HepG2 (cell line): Measurements from ENCODE around the gene ARHGAP26. TPM values are rescaled to one million over a fixed set of nuclear protein-coding genes. Genes with fewer than 3 reads are reported as not detected.

Experiments used
- ATAC-seq: fragments of 200-7000 bp; cut with Tn5 transposase; 3 replicates; pipeline ENCODE4 v1.9.1; 2020; ENCODE audit warnings: mild to moderate bottlenecking, moderate library complexity
- BruUV-seq: library from RNA; stranded (reverse); fragments of 400-500 nt; replicated peaks from 2 replicates; lab custom pipeline; 2021; lab: Mats Ljungman, UMichigan
- CTCF ChIA-PET: fragments of 300-600 bp; formaldehyde crosslinking; extraction: SDS; loops from one replicate; lab custom pipeline; 2021; ENCODE audit warnings: low total read pairs, inconsistent platforms, low intra/inter-chr PET ratio; lab: Yijun Ruan, JAX
- POLR2A ChIA-PET: fragments of 350-600 bp; sonication (Branson Sonifier 250); formaldehyde crosslinking; loops from one replicate; lab custom pipeline; 2020; ENCODE audit warnings: antibody characterized with exemption, inconsistent platforms; lab: Yijun Ruan, JAX
- DNase-seq: peaks from one replicate; pipeline ENCODE4 v3.0.0-alpha.2; 2015; ENCODE audit warnings: low spot score
- FAIRE-seq: peaks from 3 replicates; lab custom pipeline; 2011; peaks lifted over from hg19 to GRCh38; lab: Jason Lieb, UNC
- H2AFZ ChIP-seq: one replicate; pipeline ENCODE4 v1.6.1; 2011; ENCODE audit warnings: low read length, inconsistent platforms
- H3K27ac ChIP-seq: fragments of 300-600 bp; 3 replicates; pipeline ENCODE4 v1.8.0; 2011; ENCODE audit warnings: mixed run types, mild to moderate bottlenecking, mixed read lengths, low read length, inconsistent platforms; ENCODE audit not compliant: insufficient read depth; ENCODE audit errors: extremely low read length
- H3K27me3 ChIP-seq, 2 experiments: fragments of 200-600 bp in 1 of 2; 2 replicates in 1 of 2; 3 replicates in 1 of 2; pipeline versions ENCODE4 v1.6.0 to v1.8.0; 2011; ENCODE audit warnings: low read length in 2 of 2, mild to moderate bottlenecking in 2 of 2, moderate library complexity in 2 of 2, inconsistent platforms in 1 of 2; ENCODE audit not compliant: insufficient read depth in 2 of 2, control insufficient read depth in 1 of 2
- H3K36me3 ChIP-seq, 2 experiments: fragments of 200-600 bp in 1 of 2; replicated peaks in 1 of 2; 2 replicates in 1 of 2; 3 replicates in 1 of 2; pipeline versions ENCODE4 v1.5.1 to v1.8.0; 2011; ENCODE audit warnings: low read length in 2 of 2, inconsistent platforms in 1 of 2; ENCODE audit not compliant: insufficient read depth in 2 of 2, control insufficient read depth in 1 of 2
- H3K4me1 ChIP-seq: 2 replicates; pipeline ENCODE4 v1.5.1; 2012; ENCODE audit warnings: low read length, inconsistent platforms; ENCODE audit not compliant: insufficient read depth
- H3K4me2 ChIP-seq: 2 replicates; pipeline ENCODE4 v1.6.0; 2011; ENCODE audit warnings: low read depth, low read length, inconsistent platforms
- H3K4me3 ChIP-seq, 3 experiments: fragments of 200-600 bp in 1 of 3; sonication (generic), shearing (Covaris generic) in 1 of 3; replicated peaks in 1 of 3; 2 replicates each; pipeline ENCODE4 v1.5.1; 2011 to 2016; ENCODE audit warnings: low read length in 3 of 3, inconsistent platforms in 2 of 3, low read depth in 2 of 3, mild to moderate bottlenecking in 2 of 3, control low read depth in 1 of 3, mixed read lengths in 1 of 3; ENCODE audit not compliant: insufficient read depth in 1 of 3
- H3K79me2 ChIP-seq: one replicate; pipeline ENCODE4 v1.6.1; 2011; ENCODE audit warnings: low read length, inconsistent platforms; ENCODE audit not compliant: insufficient read depth
- H3K9ac ChIP-seq: 2 replicates; pipeline ENCODE4 v1.6.0; 2011; ENCODE audit warnings: mild to moderate bottlenecking, low read depth, low read length, inconsistent platforms; ENCODE audit not compliant: insufficient read depth
- H3K9me3 ChIP-seq: 2 replicates; pipeline ENCODE4 v1.5.1; 2012; ENCODE audit warnings: mild to moderate bottlenecking, low read length
- H4K20me1 ChIP-seq: 2 replicates; pipeline ENCODE4 v1.6.0; 2011; ENCODE audit warnings: inconsistent platforms, mild to moderate bottlenecking, low read length, moderate library complexity; ENCODE audit not compliant: insufficient read depth
- BCLAF1 ChIP-seq: fragments of 450-650 bp; IDR thresholded peaks from 2 replicates; pipeline ENCODE4 v1.6.1; 2017; ENCODE audit warnings: mild to moderate bottlenecking
- KLF16 ChIP-seq, 2 experiments: sonication (generic) in 1 of 2; formaldehyde crosslinking in 1 of 2; IDR thresholded peaks; 2 replicates each; pipeline versions ENCODE4 v1.6.1 to v1.8.0; 2016 to 2023; ENCODE audit warnings: missing genetic modification reagents in 2 of 2, missing compliant biosample characterization in 1 of 2
- MTF1 ChIP-seq: sonication (generic); formaldehyde crosslinking; IDR thresholded peaks from 2 replicates; pipeline ENCODE4 v1.5.0; 2020; ENCODE audit warnings: missing genetic modification reagents
- POLR2AphosphoS5 ChIP-seq: IDR thresholded peaks from 2 replicates; pipeline ENCODE4 v1.6.1; 2012; ENCODE audit warnings: low read depth, low read length
- ZNF256 ChIP-seq: sonication (generic); formaldehyde crosslinking; conservative IDR thresholded peaks from 2 replicates; pipeline ENCODE4 v1.4.0; 2020; ENCODE audit warnings: missing genetic modification reagents
- ZNF552 ChIP-seq: sonication (generic); formaldehyde crosslinking; IDR thresholded peaks from 2 replicates; pipeline ENCODE4 v1.9.0; 2022; ENCODE audit warnings: missing genetic modification reagents, mild to moderate bottlenecking, borderline replicate concordance
- ZSCAN12 ChIP-seq: sonication (generic); formaldehyde crosslinking; IDR thresholded peaks from 2 replicates; pipeline ENCODE4 v1.9.0; 2021; ENCODE audit warnings: mild to moderate bottlenecking, missing genetic modification reagents
- WGBS: methylation state at CpG from one replicate; pipeline ENCODE4 v1.1.6; 2017; ENCODE audit warnings: low lambda C conversion rate; 5-methylcytosine and 5-hydroxymethylcytosine counted together
- in situ Hi-C: cut with HindIII; loops from 2 replicates; pipeline ENCODE4 v1.10.0; 2017; ENCODE audit warnings: low pct_unique_long_range_greater_than_20kb; ENCODE audit not compliant: extremely low pct_ligation_motif_present
- intact Hi-C: fragments of 100-400 bp; cut with micrococcal nuclease; formaldehyde crosslinking; loops from one replicate; pipeline ENCODE4 v1.10.0; 2022; ENCODE audit not compliant: unreplicated experiment
- polyA plus RNA-seq, 8 experiments: library from polyadenylated mRNA; depleted of rRNA in 3 of 8; stranded (reverse) in 7 of 8; unstranded in 1 of 8; fragments of >200 nt; fragmentation: Illumina TruSeq in 4 of 8; extraction: Trizol in 4 of 8; gene quantifications; 2 replicates each; pipeline versions ENCODE4 v1.2.1 to v1.2.3, GENCODE V29; 2011 to 2016; ENCODE audit warnings: low read depth in 4 of 8, missing spikeins in 1 of 8, mixed read lengths in 1 of 8; ENCODE audit not compliant: insufficient read depth in 1 of 8
- total RNA-seq, 5 experiments: library from RNA; depleted of rRNA; stranded (reverse); fragments of >200 nt; fragmentation: Illumina TruSeq; extraction: Trizol; gene quantifications; 2 replicates each; pipeline ENCODE4 v1.2.3, GENCODE V29; 2016; ENCODE audit warnings: low read depth in 1 of 5
- TF ChIP-seq, protein P1 (sequence below): IDR thresholded peaks from 2 replicates; pipeline ENCODE4 v1.6.1; 2016; ENCODE audit warnings: missing compliant biosample characterization, missing genetic modification reagents, borderline replicate concordance
- TF ChIP-seq, protein P2 (sequence below): sonication (generic); formaldehyde crosslinking; IDR thresholded peaks from 2 replicates; pipeline ENCODE4 v1.4.0; 2020; ENCODE audit warnings: missing genetic modification reagents, borderline replicate concordance

ARHGAP26 gene
- total and polyA plus RNA-seq, 2 of the 13 experiments (the other 11 are each of a cell fraction or from before 2014, with no cell fraction given), result 9.6 to 18.2 TPM

GRCh38 chr5:142749321-142749720 lies 20.9 kb upstream of the ARHGAP26 start:
- no peak overlapping the region for H3K4me2 ChIP-seq
- no peaks in the 10 kb centered on the region for H3K9me3 ChIP-seq
- no TSS peak for BruUV-seq
- peaks cover 32% of the 10 kb centered on the region for H3K4me1 ChIP-seq
- H3K27ac ChIP-seq, result no peak overlapping the region
- ChIA-PET CTCF (interaction anchor here (2.0 to 3.8 kb wide), 3 partner anchors 117 to 139 kb away, joined by 20 to 53 read pairs (median 30); no protein-coding TSS in a partner anchor), POLR2A (no interaction called here)
- no peaks in the 10 kb centered on the region for H4K20me1 ChIP-seq
- no peak for FAIRE-seq
- H2AFZ ChIP-seq, result no peak overlapping the region
- whole genome bisulfite sequencing, result 63% methylated on average over 3 of the region's 3 CpGs
- DNase-seq, result no peak
- H3K4me3 ChIP-seq, result no peak overlapping the region
- intact Hi-C loops, result no loop called here
- H3K9ac ChIP-seq, result no peak overlapping the region
- H3K36me3 ChIP-seq, result no peaks in the 10 kb centered on the region
- no peaks in the 10 kb centered on the region; a peak in 1 of 5 replicates for H3K27me3 ChIP-seq
- in situ Hi-C loops, result loop anchor here (5.0 kb wide), 1 partner anchor 133 kb away; no protein-coding TSS in a partner anchor
- H3K79me2 ChIP-seq, result no peaks in the 10 kb centered on the region
- TF ChIP-seq BCLAF1 (no peak), ZSCAN12 (CRISPR knock-in tag) (no peak), ZNF256 (no peak), KLF16 (CRISPR knock-in tag; IDR thresholded peaks at IDR 0.05) (no peak), ZNF552 (no peak), POLR2AphosphoS5 (no peak), MTF1 (CRISPR knock-in tag) (no peak)
- TF ChIP-seq, protein P1, sequence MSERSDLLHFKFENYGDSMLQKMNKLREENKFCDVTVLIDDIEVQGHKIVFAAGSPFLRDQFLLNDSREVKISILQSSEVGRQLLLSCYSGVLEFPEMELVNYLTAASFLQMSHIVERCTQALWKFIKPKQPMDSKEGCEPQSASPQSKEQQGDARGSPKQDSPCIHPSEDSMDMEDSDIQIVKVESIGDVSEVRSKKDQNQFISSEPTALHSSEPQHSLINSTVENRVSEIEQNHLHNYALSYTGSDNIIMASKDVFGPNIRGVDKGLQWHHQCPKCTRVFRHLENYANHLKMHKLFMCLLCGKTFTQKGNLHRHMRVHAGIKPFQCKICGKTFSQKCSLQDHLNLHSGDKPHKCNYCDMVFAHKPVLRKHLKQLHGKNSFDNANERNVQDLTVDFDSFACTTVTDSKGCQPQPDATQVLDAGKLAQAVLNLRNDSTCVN (CRISPR knock-in tag), result no peak
- TF ChIP-seq, protein P2, sequence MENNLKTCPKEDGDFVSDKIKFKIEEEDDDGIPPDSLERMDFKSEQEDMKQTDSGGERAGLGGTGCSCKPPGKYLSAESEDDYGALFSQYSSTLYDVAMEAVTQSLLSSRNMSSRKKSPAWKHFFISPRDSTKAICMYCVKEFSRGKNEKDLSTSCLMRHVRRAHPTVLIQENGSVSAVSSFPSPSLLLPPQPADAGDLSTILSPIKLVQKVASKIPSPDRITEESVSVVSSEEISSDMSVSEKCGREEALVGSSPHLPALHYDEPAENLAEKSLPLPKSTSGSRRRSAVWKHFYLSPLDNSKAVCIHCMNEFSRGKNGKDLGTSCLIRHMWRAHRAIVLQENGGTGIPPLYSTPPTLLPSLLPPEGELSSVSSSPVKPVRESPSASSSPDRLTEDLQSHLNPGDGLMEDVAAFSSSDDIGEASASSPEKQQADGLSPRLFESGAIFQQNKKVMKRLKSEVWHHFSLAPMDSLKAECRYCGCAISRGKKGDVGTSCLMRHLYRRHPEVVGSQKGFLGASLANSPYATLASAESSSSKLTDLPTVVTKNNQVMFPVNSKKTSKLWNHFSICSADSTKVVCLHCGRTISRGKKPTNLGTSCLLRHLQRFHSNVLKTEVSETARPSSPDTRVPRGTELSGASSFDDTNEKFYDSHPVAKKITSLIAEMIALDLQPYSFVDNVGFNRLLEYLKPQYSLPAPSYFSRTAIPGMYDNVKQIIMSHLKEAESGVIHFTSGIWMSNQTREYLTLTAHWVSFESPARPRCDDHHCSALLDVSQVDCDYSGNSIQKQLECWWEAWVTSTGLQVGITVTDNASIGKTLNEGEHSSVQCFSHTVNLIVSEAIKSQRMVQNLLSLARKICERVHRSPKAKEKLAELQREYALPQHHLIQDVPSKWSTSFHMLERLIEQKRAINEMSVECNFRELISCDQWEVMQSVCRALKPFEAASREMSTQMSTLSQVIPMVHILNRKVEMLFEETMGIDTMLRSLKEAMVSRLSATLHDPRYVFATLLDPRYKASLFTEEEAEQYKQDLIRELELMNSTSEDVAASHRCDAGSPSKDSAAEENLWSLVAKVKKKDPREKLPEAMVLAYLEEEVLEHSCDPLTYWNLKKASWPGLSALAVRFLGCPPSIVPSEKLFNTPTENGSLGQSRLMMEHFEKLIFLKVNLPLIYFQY (CRISPR knock-in tag), result no peak
- ATAC-seq, result no peak
